ENCODE results near the gene GTPBP8. TPM values are rescaled to one million over a fixed set of nuclear protein-coding genes. Genes with fewer than 3 reads are reported as not detected.
A peak's percentile ranks its signal among the peaks of the same experiment; 100 is the strongest.
"Not testable (repeated sequence)": the region's sequence is repeated elsewhere in the genome, so short reads cannot be mapped to it uniquely, and the experiment has no call there.

GTPBP8 gene
- total and polyA plus RNA-seq, 2 donors (not counting 1 experiment from before 2014, with no cell fraction given): 25.2 to 31.4 TPM

DNA sequence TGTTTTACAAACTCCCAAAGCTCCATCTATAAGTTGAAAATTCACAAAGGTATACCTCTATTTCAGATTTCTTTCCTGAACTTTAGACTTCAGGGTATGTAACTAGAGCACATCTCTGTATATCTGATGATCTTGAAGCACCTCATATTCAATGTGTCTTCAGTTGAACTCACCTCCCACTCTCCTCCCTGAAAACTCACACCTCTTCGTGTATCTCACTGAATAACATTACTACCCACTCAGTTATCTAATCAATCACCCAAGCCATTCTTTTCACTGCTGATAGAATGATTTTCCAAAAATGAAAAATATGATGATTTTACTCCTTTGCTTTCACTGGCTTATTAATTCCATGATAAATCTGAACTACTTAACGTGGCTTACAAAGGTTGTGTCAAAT is 52.9 kb downstream of the GTPBP8 start:
- Histone ChIP-seq H3K79me2 (ENCODE audit: control insufficient read depth, insufficient read depth, low read length) (no peaks in the 10 kb centered on the region), H3K4me3 (replicated peaks in 1 of 4; ENCODE audit: control extremely low read depth in 1 of 4, insufficient read depth in 1 of 4, low read depth in 3 of 4, low read length in 4 of 4) (no peak overlapping the region), H3K4me1 (ENCODE audit: control insufficient read depth, extremely low read depth, insufficient read depth, low read length) (no peaks in the 10 kb centered on the region), H2AFZ (ENCODE audit: low read length) (no peak overlapping the region), H3K36me3 (ENCODE audit: control insufficient read depth, insufficient read depth, low read length) (no peaks in the 10 kb centered on the region), H3K4me2 (ENCODE audit: extremely low read depth, insufficient read depth, low read length) (no peak overlapping the region), H4K20me1 (ENCODE audit: control insufficient read depth, extremely low read depth, insufficient read depth, low read length) (no peaks in the 10 kb centered on the region), H3K9me3 (ENCODE audit: control insufficient read depth, insufficient read depth, low read depth, low read length) (no peaks in the 10 kb centered on the region), H3K27ac (ENCODE audit: insufficient read depth, low read length) (no peak overlapping the region), H3K9ac (ENCODE audit: insufficient read depth, low read length) (no peak overlapping the region), H3K27me3 (ENCODE audit: control insufficient read depth, insufficient read depth, low read length) (peaks cover 10% of the 10 kb centered on the region)
- no peak for TF ChIP-seq EZH2 (IDR thresholded peaks at IDR 0.05; ENCODE audit: low read length, missing control alignments)
- TF ChIP-seq, protein P1, sequence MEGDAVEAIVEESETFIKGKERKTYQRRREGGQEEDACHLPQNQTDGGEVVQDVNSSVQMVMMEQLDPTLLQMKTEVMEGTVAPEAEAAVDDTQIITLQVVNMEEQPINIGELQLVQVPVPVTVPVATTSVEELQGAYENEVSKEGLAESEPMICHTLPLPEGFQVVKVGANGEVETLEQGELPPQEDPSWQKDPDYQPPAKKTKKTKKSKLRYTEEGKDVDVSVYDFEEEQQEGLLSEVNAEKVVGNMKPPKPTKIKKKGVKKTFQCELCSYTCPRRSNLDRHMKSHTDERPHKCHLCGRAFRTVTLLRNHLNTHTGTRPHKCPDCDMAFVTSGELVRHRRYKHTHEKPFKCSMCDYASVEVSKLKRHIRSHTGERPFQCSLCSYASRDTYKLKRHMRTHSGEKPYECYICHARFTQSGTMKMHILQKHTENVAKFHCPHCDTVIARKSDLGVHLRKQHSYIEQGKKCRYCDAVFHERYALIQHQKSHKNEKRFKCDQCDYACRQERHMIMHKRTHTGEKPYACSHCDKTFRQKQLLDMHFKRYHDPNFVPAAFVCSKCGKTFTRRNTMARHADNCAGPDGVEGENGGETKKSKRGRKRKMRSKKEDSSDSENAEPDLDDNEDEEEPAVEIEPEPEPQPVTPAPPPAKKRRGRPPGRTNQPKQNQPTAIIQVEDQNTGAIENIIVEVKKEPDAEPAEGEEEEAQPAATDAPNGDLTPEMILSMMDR (conservative IDR thresholded peaks at IDR 0.05 in 1 of 2, IDR thresholded peaks at IDR 0.05 in 1 of 2; ENCODE audit: low read depth in 1 of 2, low read length in 2 of 2): no peak
- no peak for DNase-seq (ENCODE audit: low read depth in 2 of 2)

DNA sequence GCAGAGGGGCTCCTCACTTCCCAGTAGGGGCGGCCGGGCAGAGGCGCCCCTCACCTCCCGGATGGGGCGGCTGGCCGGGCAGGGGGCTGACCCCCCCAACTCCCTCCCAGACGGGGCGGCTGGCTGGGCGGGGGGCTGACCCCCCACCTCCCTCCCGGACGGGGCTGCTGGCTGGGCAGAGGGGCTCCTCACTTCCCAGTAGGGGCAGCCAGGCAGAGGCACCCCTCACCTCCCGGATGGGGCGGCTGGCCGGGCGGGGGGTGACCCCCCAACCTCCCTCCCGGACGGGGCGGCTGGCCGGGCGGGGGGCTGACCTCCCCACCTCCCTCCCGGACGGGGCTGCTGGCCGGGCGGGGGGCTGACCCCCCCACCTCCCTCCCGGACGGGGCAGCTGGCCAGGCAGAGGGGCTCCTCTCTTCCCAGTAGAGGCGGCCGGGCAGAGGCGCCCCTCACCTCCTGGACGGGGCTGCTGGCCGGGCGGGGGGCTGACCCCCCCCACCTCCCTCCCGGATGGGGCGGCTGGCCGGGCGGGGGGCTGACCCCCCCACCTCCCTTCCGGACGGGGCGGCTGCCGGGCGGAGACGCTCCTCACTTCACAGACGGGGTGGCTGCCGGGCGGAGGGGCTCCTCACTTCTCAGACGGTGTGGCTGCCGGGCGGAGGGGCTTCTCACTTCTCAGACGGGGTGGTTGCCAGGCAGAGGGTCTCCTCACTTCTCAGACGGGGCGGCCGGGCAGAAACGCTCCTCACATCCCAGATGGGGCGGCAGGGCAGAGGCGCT is 55.6 kb downstream of the GTPBP8 start:
- H3K27me3 ChIP-seq (ENCODE audit: control insufficient read depth, insufficient read depth, low read length); H3K9ac ChIP-seq (ENCODE audit: insufficient read depth, low read length); H3K27ac ChIP-seq (ENCODE audit: insufficient read depth, low read length); H2AFZ ChIP-seq (ENCODE audit: low read length); H3K36me3 ChIP-seq (ENCODE audit: control insufficient read depth, insufficient read depth, low read length); H3K4me1 ChIP-seq (ENCODE audit: control insufficient read depth, extremely low read depth, insufficient read depth, low read length); H3K9me3 ChIP-seq (ENCODE audit: control insufficient read depth, insufficient read depth, low read depth, low read length); H3K4me2 ChIP-seq (ENCODE audit: extremely low read depth, insufficient read depth, low read length); H4K20me1 ChIP-seq (ENCODE audit: control insufficient read depth, extremely low read depth, insufficient read depth, low read length); DNase-seq (ENCODE audit: low read depth in 2 of 2); H3K79me2 ChIP-seq (ENCODE audit: control insufficient read depth, insufficient read depth, low read length); H3K4me3 ChIP-seq (replicated peaks in 1 of 4; ENCODE audit: control extremely low read depth in 1 of 4, insufficient read depth in 1 of 4, low read depth in 3 of 4, low read length in 4 of 4): not testable (repeated sequence)

DNA sequence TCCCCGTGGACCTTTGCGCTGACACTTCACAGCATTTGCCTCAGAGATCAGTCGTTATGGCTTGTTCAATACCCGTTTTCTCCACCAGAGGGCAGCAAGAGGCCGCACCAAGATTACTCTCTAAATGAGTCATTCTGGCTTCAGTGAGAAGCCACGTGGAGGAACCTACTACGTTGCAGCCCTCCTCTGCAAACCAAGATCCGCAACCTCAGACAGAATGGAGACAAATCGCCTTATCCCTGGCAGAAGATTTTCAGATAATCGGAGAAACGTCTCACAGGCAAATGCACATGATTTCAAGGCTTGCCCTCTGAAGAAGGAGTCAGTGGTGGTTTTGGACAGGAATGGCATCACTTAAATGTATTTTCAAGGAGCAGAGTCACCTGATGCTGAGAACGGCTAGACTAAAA is 60.5 kb downstream of the GTPBP8 start:
- H3K27ac ChIP-seq (ENCODE audit: insufficient read depth, low read length): no peak overlapping the region
- H2AFZ ChIP-seq (ENCODE audit: low read length): no peak overlapping the region
- no peaks in the 10 kb centered on the region for H3K9me3 ChIP-seq (ENCODE audit: control insufficient read depth, insufficient read depth, low read depth, low read length)
- no peaks in the 10 kb centered on the region for H3K36me3 ChIP-seq (ENCODE audit: control insufficient read depth, insufficient read depth, low read length)
- H4K20me1 ChIP-seq (ENCODE audit: control insufficient read depth, extremely low read depth, insufficient read depth, low read length): peaks cover 2% of the 10 kb centered on the region
- no peak overlapping the region for H3K4me2 ChIP-seq (ENCODE audit: extremely low read depth, insufficient read depth, low read length)
- H3K79me2 ChIP-seq (ENCODE audit: control insufficient read depth, insufficient read depth, low read length): no peaks in the 10 kb centered on the region
- TF ChIP-seq EZH2 (IDR thresholded peaks at IDR 0.05; ENCODE audit: low read length, missing control alignments): no peak
- TF ChIP-seq, protein P1 (conservative IDR thresholded peaks at IDR 0.05 in 1 of 2, IDR thresholded peaks at IDR 0.05 in 1 of 2; ENCODE audit: low read depth in 1 of 2, low read length in 2 of 2): peak; percentile 76 to 81
- DNase-seq (ENCODE audit: low read depth in 2 of 2): peak; percentile 82 to 85
- H3K4me3 ChIP-seq (replicated peaks in 1 of 4; ENCODE audit: control extremely low read depth in 1 of 4, insufficient read depth in 1 of 4, low read depth in 3 of 4, low read length in 4 of 4): no peak overlapping the region
- peaks cover 2% of the 10 kb centered on the region for H3K4me1 ChIP-seq (ENCODE audit: control insufficient read depth, extremely low read depth, insufficient read depth, low read length)
- H3K9ac ChIP-seq (ENCODE audit: insufficient read depth, low read length): no peak overlapping the region
- no peaks in the 10 kb centered on the region for H3K27me3 ChIP-seq (ENCODE audit: control insufficient read depth, insufficient read depth, low read length)

Other genes starting within 250 kb of the GTPBP8 start
- not detected in 2 replicates for gene CD200R1L, start 144.1 kb upstream of the GTPBP8 start, total RNA-seq
- not detected in 2 replicates for gene CD200R1L, start 144.1 kb upstream of the GTPBP8 start, polyA plus RNA-seq
- gene CD200R1, start 15.9 kb upstream of the GTPBP8 start, total RNA-seq: 0.17 TPM in 1 of 2 replicates, not detected in the other
- 1.1 TPM in 1 of 2 replicates, not detected in the other for gene CD200R1, start 15.9 kb upstream of the GTPBP8 start, polyA plus RNA-seq
- 2.1 and 3.9 TPM in 2 replicates for gene BOC, start 220.6 kb downstream of the GTPBP8 start, total RNA-seq
- 4.2 and 4.7 TPM in 2 replicates for gene BOC, start 220.6 kb downstream of the GTPBP8 start, polyA plus RNA-seq

Measured in fibroblast of lung (primary cell).